Panc1 (cell line): ENCODE measurements around the gene SLC52A3. TPM values are rescaled to one million over a fixed set of nuclear protein-coding genes. Genes with fewer than 3 reads are reported as not detected.

Experiments used
- ATAC-seq: fragments of 200-7000 bp; cut with Tn5 transposase; 2 replicates; pipeline ENCODE4 v1.9.1; 2020; ENCODE audit warnings: mild to moderate bottlenecking, moderate library complexity
- BruUV-seq: library from RNA; stranded (reverse); fragments of 400-500 nt; replicated peaks from 2 replicates; lab custom pipeline; 2021; lab: Mats Ljungman, UMichigan
- CTCF ChIA-PET: fragments of 300-600 bp; sonication (Branson Sonifier 250); formaldehyde crosslinking; loops from one replicate; lab custom pipeline; 2022; ENCODE audit warnings: antibody characterized with exemption; lab: Charles Lee
- POLR2A ChIA-PET: fragments of 300-600 bp; sonication (Branson Sonifier 250); formaldehyde crosslinking; loops from one replicate; lab custom pipeline; 2022; ENCODE audit warnings: antibody characterized with exemption; lab: Charles Lee
- DNase-seq: peaks from one replicate; pipeline ENCODE4 v3.0.0-alpha.2; 2010; ENCODE audit warnings: low read depth, low spot score
- H3K27ac ChIP-seq: 2 replicates; pipeline ENCODE4 v1.5.1; 2011; ENCODE audit warnings: mild to moderate bottlenecking, low read length, inconsistent platforms
- H3K27me3 ChIP-seq: fragments of 200-500 bp; sonication (Bioruptor generic); 2 replicates; pipeline ENCODE4 v1.6.0; 2014; ENCODE audit warnings: low read length, inconsistent platforms; ENCODE audit not compliant: control insufficient read depth, insufficient read depth
- H3K36me3 ChIP-seq: fragments of 200-500 bp; sonication (Bioruptor generic); 2 replicates; pipeline ENCODE4 v1.5.1; 2014; ENCODE audit warnings: inconsistent platforms, mild to moderate bottlenecking, low read length, moderate library complexity; ENCODE audit not compliant: control insufficient read depth, insufficient read depth
- H3K4me1 ChIP-seq: 2 replicates; pipeline ENCODE4 v1.5.1; 2011; ENCODE audit warnings: inconsistent platforms, mild to moderate bottlenecking, low read length, moderate library complexity; ENCODE audit not compliant: control insufficient read depth, insufficient read depth
- H3K4me3 ChIP-seq, 2 experiments: 2 replicates each; pipeline ENCODE4 v1.5.1; 2011 to 2012; ENCODE audit warnings: low read depth in 2 of 2, low read length in 2 of 2, mild to moderate bottlenecking in 2 of 2, inconsistent platforms in 1 of 2, moderate library complexity in 1 of 2
- H3K9me3 ChIP-seq: fragments of 200-500 bp; sonication (Bioruptor generic); 2 replicates; pipeline ENCODE4 v1.5.1; 2014; ENCODE audit warnings: low read depth, mild to moderate bottlenecking, inconsistent platforms, low read length, moderate library complexity; ENCODE audit not compliant: control insufficient read depth, insufficient read depth
- POLR2AphosphoS5 ChIP-seq: IDR thresholded peaks from 2 replicates; pipeline ENCODE4 v1.6.1; 2012; ENCODE audit warnings: mild to moderate bottlenecking, low read depth, low read length, moderate library complexity
- SIN3A ChIP-seq: IDR thresholded peaks from 2 replicates; pipeline ENCODE4 v1.6.1; 2012; ENCODE audit warnings: low read depth, mild to moderate bottlenecking, low read length, moderate library complexity, borderline replicate concordance; ENCODE audit not compliant: insufficient read depth
- TCF7L2 ChIP-seq: IDR thresholded peaks from 2 replicates; pipeline ENCODE4 v1.6.1; 2011; ENCODE audit warnings: mild to moderate bottlenecking, low read depth, low read length, inconsistent platforms
- in situ Hi-C: cut with HindIII; loops from 2 replicates; pipeline ENCODE4 v1.10.0; 2016; ENCODE audit warnings: low sequenced_read_pairs, low pct_unique_long_range_greater_than_20kb
- intact Hi-C: fragments of 100-400 bp; cut with micrococcal nuclease; formaldehyde crosslinking; loops from one replicate; pipeline ENCODE4 v1.10.0; 2022; ENCODE audit not compliant: unreplicated experiment
- total RNA-seq: library from RNA; stranded (reverse); gene quantifications from one replicate; pipeline ENCODE4 v1.2.1, GENCODE V29; 2021; ENCODE audit not compliant: unreplicated experiment
- TF ChIP-seq, protein P1 (sequence below): fragments of 450-650 bp; IDR thresholded peaks from 2 replicates; pipeline ENCODE4 v1.5.1; 2017; ENCODE audit warnings: mild to moderate bottlenecking
- TF ChIP-seq, protein P2 (sequence below), 2 experiments: IDR thresholded peaks; 2 replicates each; pipeline ENCODE4 v1.6.1; 2011 to 2012; ENCODE audit warnings: low read depth in 2 of 2, control low read depth in 1 of 2, low read length in 1 of 2, mild to moderate bottlenecking in 1 of 2, moderate library complexity in 1 of 2; ENCODE audit not compliant: insufficient read depth in 1 of 2

SLC52A3 gene
- total RNA-seq, 1 experiment from 2014 or later = 6.4 TPM

DNA sequence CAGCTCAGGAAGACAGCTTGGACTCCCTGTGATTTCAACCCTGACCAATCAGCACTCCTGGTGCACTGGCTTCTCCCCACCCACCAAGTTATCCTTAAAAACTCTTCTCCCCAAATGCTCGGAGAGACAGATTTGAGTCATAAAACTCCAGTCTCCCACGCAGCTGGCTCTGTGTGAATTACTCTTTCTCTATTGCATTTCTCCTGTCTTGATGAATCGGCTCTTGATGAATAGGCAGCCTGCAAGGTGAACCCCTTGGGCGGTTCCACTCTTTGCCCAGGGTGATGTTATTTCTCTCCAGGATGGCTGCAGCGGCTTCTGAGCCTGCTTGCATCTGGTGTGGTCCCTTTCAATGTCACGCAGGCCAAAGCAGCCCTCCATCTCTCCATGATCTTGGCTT, 12.4 kb downstream of the SLC52A3 start:
- no TSS peak for BruUV-seq
- no peak overlapping the region for H3K4me3 ChIP-seq
- H3K9me3 ChIP-seq = no peaks in the 10 kb centered on the region
- H3K27me3 ChIP-seq = 0 out of 2 replicates have a peak, but pooled peaks cover 2% of the 10 kb centered on the region
- intact Hi-C loops = no loop called here
- no peaks in the 10 kb centered on the region for H3K4me1 ChIP-seq
- ChIA-PET POLR2A (interaction anchor here (0.6 kb wide), 1 partner anchor 485 kb away, joined by 5 read pairs; no protein-coding TSS in a partner anchor), CTCF (no interaction called here)
- H3K27ac ChIP-seq = no peak overlapping the region
- ATAC-seq = no peak
- H3K36me3 ChIP-seq = no peaks in the 10 kb centered on the region
- no peak for DNase-seq
- TF ChIP-seq, protein P1, sequence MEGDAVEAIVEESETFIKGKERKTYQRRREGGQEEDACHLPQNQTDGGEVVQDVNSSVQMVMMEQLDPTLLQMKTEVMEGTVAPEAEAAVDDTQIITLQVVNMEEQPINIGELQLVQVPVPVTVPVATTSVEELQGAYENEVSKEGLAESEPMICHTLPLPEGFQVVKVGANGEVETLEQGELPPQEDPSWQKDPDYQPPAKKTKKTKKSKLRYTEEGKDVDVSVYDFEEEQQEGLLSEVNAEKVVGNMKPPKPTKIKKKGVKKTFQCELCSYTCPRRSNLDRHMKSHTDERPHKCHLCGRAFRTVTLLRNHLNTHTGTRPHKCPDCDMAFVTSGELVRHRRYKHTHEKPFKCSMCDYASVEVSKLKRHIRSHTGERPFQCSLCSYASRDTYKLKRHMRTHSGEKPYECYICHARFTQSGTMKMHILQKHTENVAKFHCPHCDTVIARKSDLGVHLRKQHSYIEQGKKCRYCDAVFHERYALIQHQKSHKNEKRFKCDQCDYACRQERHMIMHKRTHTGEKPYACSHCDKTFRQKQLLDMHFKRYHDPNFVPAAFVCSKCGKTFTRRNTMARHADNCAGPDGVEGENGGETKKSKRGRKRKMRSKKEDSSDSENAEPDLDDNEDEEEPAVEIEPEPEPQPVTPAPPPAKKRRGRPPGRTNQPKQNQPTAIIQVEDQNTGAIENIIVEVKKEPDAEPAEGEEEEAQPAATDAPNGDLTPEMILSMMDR = no peak
- TF ChIP-seq SIN3A (no peak), POLR2AphosphoS5 (no peak), TCF7L2 (no peak)
- TF ChIP-seq, protein P2, sequence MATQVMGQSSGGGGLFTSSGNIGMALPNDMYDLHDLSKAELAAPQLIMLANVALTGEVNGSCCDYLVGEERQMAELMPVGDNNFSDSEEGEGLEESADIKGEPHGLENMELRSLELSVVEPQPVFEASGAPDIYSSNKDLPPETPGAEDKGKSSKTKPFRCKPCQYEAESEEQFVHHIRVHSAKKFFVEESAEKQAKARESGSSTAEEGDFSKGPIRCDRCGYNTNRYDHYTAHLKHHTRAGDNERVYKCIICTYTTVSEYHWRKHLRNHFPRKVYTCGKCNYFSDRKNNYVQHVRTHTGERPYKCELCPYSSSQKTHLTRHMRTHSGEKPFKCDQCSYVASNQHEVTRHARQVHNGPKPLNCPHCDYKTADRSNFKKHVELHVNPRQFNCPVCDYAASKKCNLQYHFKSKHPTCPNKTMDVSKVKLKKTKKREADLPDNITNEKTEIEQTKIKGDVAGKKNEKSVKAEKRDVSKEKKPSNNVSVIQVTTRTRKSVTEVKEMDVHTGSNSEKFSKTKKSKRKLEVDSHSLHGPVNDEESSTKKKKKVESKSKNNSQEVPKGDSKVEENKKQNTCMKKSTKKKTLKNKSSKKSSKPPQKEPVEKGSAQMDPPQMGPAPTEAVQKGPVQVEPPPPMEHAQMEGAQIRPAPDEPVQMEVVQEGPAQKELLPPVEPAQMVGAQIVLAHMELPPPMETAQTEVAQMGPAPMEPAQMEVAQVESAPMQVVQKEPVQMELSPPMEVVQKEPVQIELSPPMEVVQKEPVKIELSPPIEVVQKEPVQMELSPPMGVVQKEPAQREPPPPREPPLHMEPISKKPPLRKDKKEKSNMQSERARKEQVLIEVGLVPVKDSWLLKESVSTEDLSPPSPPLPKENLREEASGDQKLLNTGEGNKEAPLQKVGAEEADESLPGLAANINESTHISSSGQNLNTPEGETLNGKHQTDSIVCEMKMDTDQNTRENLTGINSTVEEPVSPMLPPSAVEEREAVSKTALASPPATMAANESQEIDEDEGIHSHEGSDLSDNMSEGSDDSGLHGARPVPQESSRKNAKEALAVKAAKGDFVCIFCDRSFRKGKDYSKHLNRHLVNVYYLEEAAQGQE (IDR thresholded peaks at IDR 0.05; ENCODE audit: insufficient read depth in 1 of 2, low read depth in 2 of 2, low read length in 1 of 2) = no peak
- in situ Hi-C loops = no loop called here

DNA sequence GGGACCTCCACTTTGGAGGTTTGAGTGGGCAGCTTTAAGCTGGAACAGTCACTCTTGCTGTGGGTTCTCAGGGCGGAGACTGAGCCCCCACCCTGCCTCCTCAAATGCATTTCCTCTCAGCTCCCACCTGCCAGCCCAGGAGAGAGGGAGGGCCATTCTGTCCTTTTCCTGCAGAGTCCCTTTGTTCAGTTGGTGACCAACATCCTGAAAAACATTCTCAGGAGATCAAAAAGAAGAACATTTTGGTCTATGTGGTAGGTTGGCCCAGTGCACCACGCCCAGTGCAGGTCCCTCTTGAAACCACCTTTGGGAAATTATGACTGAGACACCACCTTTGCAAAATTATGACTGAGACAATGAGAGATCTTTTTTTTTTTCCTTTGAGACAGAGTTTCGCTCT, 13.4 kb downstream of the SLC52A3 start:
- Histone ChIP-seq H3K27me3 (0 out of 2 replicates have a peak, but pooled peaks cover 2% of the 10 kb centered on the region), H3K9me3 (no peaks in the 10 kb centered on the region), H3K4me3 (no peak overlapping the region), H3K36me3 (no peaks in the 10 kb centered on the region), H3K27ac (no peak overlapping the region), H3K4me1 (no peaks in the 10 kb centered on the region)
- DNase-seq (no peak), ATAC-seq (no peak)
- TF ChIP-seq, protein P1 = no peak
- no peak for TF ChIP-seq POLR2AphosphoS5
- TF ChIP-seq TCF7L2 = no peak
- TF ChIP-seq SIN3A = no peak
- TF ChIP-seq, protein P2 (IDR thresholded peaks at IDR 0.05; ENCODE audit: insufficient read depth in 1 of 2, low read depth in 2 of 2, low read length in 1 of 2) = no peak
- BruUV-seq = no TSS peak
- ChIA-PET POLR2A (no interaction called here), CTCF (no interaction called here)
- intact Hi-C loops = no loop called here
- in situ Hi-C loops = no loop called here
